Glutamatergic neuron (in vitro differentiated cells): ENCODE results near the gene FRMD1. TPM values are rescaled to one million over a fixed set of nuclear protein-coding genes. Genes with fewer than 3 reads are reported as not detected.

ENCODE experiments used
- DNase-seq: peaks from one replicate; pipeline ENCODE4 v3.0.0; 2022
- H3K27ac Mint-ChIP-seq: one replicate; pipeline ENCODE4 v1.8.0; 2020; ENCODE audit warnings: mild to moderate bottlenecking, mixed read lengths, inconsistent platforms; ENCODE audit not compliant: unreplicated experiment
- H3K27me3 Mint-ChIP-seq: one replicate; pipeline ENCODE4 v1.8.0; 2020; ENCODE audit warnings: mild to moderate bottlenecking, moderate library complexity, mixed read lengths, inconsistent platforms; ENCODE audit not compliant: unreplicated experiment
- H3K36me3 Mint-ChIP-seq: one replicate; pipeline ENCODE4 v1.8.0; 2020; ENCODE audit warnings: mild to moderate bottlenecking, mixed read lengths, inconsistent platforms; ENCODE audit not compliant: unreplicated experiment
- H3K4me1 Mint-ChIP-seq: one replicate; pipeline ENCODE4 v1.8.0; 2020; ENCODE audit warnings: mild to moderate bottlenecking, low read depth, mixed read lengths, inconsistent platforms; ENCODE audit not compliant: unreplicated experiment
- H3K4me3 Mint-ChIP-seq: one replicate; pipeline ENCODE4 v1.8.0; 2020; ENCODE audit warnings: mild to moderate bottlenecking, mixed read lengths, inconsistent platforms; ENCODE audit not compliant: unreplicated experiment
- H3K9me3 Mint-ChIP-seq: one replicate; pipeline ENCODE4 v1.8.0; 2020; ENCODE audit warnings: mild to moderate bottlenecking, moderate library complexity, mixed read lengths, inconsistent platforms; ENCODE audit not compliant: unreplicated experiment
- total RNA-seq: library from RNA; stranded (reverse); fragmentation: NEBNext Ultra II Directional; extraction: Animal tissue kit (Norgen Biotek cat#: 25700); gene quantifications from one replicate; pipeline ENCODE4 v1.2.1, GENCODE V29; 2021; ENCODE audit not compliant: unreplicated experiment
- TF ChIP-seq, protein P1 (sequence below): fragments of 200-600 bp; sonication (generic); IDR thresholded peaks from one replicate; pipeline ENCODE4 v1.5.0; 2021; ENCODE audit not compliant: partially characterized antibody, unreplicated experiment

Gene FRMD1
- total RNA-seq, 1 donor from 2014 or later: not detected

DNA sequence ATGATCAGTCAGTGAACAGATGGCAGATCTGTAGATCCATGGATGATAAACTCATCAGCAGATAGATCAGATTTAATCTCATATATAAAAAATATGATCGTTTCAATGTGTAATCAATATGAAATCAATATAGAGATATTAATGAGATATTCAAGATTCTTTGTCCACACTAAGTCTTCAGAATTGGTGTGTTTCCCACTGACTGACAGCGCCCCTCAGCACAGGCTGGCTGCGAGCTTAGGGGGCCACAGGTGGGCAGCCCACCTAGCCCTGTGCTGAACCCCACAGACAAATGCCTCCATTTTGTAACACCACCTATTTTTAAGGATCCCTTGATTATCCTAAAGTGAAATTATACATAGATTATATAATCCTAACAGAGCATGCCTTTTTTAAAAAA, 32.3 kb downstream of the FRMD1 start:
- Mint-ChIP-seq H3K27me3 (no peaks in the 10 kb centered on the region), H3K4me3 (no peak overlapping the region), H3K9me3 (peaks cover 3% of the 10 kb centered on the region), H3K36me3 (peaks cover under 1% of the 10 kb centered on the region), H3K27ac (no peak overlapping the region), H3K4me1 (peaks cover 4% of the 10 kb centered on the region)
- no peak for DNase-seq
- TF ChIP-seq, protein P1, sequence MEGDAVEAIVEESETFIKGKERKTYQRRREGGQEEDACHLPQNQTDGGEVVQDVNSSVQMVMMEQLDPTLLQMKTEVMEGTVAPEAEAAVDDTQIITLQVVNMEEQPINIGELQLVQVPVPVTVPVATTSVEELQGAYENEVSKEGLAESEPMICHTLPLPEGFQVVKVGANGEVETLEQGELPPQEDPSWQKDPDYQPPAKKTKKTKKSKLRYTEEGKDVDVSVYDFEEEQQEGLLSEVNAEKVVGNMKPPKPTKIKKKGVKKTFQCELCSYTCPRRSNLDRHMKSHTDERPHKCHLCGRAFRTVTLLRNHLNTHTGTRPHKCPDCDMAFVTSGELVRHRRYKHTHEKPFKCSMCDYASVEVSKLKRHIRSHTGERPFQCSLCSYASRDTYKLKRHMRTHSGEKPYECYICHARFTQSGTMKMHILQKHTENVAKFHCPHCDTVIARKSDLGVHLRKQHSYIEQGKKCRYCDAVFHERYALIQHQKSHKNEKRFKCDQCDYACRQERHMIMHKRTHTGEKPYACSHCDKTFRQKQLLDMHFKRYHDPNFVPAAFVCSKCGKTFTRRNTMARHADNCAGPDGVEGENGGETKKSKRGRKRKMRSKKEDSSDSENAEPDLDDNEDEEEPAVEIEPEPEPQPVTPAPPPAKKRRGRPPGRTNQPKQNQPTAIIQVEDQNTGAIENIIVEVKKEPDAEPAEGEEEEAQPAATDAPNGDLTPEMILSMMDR: no peak

DNA sequence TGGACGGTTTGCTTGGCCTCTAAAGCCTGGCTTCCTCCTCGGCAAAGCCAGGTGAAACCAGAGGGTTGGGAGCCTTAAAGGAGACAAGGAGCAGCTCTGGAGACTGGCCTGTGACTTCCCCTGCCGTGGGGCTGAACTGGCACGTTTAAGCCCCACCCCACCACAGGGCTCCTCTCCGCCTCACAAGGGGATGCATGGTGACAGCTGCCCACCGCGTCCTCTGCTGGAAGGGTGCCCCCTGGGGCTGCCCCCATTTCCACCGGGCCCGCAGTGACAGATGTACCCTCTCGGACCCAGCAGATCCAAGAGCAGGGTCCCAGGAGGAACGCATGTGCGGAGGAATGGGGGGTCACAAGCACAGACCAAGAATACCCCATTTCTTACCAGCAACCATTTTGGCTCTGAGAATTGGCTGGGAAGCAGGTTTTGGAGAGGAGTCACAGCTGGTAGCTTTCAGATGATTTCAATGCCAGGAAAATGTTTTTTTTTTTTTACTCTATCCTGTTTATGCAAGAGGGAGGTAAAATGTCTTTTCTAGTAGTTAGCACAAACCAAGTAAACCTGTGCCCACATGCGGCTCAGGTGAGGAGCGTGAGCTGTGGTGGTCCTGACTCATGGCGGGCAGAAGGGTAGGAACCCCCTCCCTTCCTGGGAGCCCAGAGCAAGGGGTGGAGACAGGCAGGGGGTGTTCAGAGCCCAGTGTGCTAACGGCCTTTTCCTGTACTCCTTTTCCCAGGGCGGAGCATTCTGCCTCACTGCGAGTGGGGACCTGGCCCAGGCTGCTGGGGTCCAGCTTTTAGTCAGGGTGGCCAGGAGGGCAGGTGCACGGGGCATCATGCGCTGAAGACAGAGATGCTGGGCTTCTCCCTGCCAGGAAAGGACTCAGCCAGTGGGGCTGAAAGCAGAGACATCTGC, 33.0 kb downstream of the FRMD1 start:
- H3K4me1 Mint-ChIP-seq: peaks cover 4% of the 10 kb centered on the region
- peaks cover 3% of the 10 kb centered on the region for H3K9me3 Mint-ChIP-seq
- H3K4me3 Mint-ChIP-seq: no peak overlapping the region
- no peak overlapping the region for H3K27ac Mint-ChIP-seq
- DNase-seq: no peak
- TF ChIP-seq, protein P1: no peak
- no peaks in the 10 kb centered on the region for H3K27me3 Mint-ChIP-seq
- peaks cover 8% of the 10 kb centered on the region for H3K36me3 Mint-ChIP-seq

DNA sequence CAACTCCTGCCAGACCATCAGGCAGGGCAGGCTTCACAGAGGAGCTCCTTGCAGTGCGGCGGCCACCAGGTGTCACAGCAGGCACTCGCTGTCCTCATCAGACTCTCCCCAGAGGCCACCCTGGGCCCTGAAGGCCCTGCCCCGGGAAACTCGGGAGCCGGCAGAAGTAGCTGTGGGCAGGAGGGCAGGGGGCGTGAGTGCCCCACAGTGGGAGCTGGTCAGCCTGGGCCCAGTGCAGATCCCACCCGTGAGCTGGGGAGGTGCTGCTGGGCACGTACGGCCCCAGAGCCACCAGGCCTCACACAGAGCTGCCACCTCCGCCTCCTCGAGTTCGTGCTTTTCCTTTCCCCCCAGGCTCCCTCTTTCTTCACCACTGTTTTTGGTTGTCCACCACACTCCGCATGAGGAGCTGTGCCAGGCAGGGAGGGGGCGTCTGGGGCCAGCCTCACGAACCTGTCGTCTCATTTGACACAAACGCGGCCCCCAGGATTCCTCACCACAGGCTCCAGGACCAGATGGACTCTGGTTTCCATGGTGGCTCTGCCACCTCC, 33.8 kb downstream of the FRMD1 start:
- Mint-ChIP-seq H3K9me3 (peaks cover 3% of the 10 kb centered on the region), H3K27me3 (no peaks in the 10 kb centered on the region), H3K27ac (no peak overlapping the region), H3K4me3 (no peak overlapping the region), H3K36me3 (peaks cover 8% of the 10 kb centered on the region), H3K4me1 (peaks cover 4% of the 10 kb centered on the region)
- no peak for DNase-seq
- TF ChIP-seq, protein P1: no peak

DNA sequence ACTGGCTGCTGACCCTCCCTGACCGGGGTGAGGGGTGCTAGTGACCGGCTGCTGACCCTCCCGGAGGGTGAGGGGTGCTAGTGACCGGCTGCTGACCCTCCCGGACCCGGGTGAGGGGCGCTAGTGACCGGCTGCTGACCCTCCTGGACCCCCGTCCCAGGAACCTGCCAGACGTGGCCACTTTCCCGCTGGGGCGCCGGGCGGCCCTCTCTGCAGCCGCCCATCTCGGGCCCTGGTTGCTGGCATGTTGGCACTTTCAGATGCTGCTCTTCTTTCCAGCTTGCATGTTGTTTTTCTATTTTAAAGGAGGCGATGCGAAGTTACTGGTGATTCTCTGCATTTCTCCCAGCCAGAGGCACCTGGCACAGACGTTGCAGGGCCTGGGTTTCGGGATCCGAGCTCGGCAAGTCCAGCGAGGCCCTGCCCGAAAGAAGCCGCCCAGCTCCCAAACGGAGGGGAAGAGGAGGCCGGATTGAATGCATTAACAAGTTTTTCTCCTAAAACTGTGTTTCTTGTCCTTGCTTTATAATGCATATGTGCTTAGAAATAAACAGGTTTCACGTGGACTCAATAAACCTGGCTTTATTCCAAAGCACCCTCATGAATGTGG, 34.4 kb downstream of the FRMD1 start:
- no peak overlapping the region for H3K4me3 Mint-ChIP-seq
- H3K36me3 Mint-ChIP-seq: peaks cover 13% of the 10 kb centered on the region
- no peak overlapping the region for H3K27ac Mint-ChIP-seq
- no peak for DNase-seq
- H3K4me1 Mint-ChIP-seq: peaks cover 4% of the 10 kb centered on the region
- peaks cover 3% of the 10 kb centered on the region for H3K9me3 Mint-ChIP-seq
- TF ChIP-seq, protein P1: no peak
- no peaks in the 10 kb centered on the region for H3K27me3 Mint-ChIP-seq
